ENCODE data around the gene CYP24A1. TPM values are rescaled to one million over a fixed set of nuclear protein-coding genes. Genes with fewer than 3 reads are reported as not detected.
A peak's percentile ranks its signal among the peaks of the same experiment; 100 is the strongest.

The CYP24A1 gene
- total RNA-seq, 1 experiment from 2014 or later = 0.28 TPM

- no TSS peak for BruUV-seq (replicated peaks)
- no peak for TF ChIP-seq CTCF (IDR thresholded peaks at IDR 0.05; ENCODE audit: unreplicated experiment)
- ChIA-PET CTCF (interaction anchor here (0.7 to 26.8 kb wide), 4 partner anchors 9 to 85 kb away, joined by 3 to 1436 read pairs (median 7); no protein-coding TSS in a partner anchor), POLR2A (interaction anchor here (1.0 to 6.5 kb wide), 2 partner anchors 52 to 82 kb away, joined by 3 to 78 read pairs; no protein-coding TSS in a partner anchor)
- H3K4me1 Mint-ChIP-seq (ENCODE audit: insufficient read depth, unreplicated experiment) = peaks cover 38% of the 10 kb centered on the region
- no peak overlapping the region for H3K4me3 Mint-ChIP-seq (ENCODE audit: unreplicated experiment)
- H3K27me3 Mint-ChIP-seq (ENCODE audit: insufficient read depth, unreplicated experiment) = no peaks in the 10 kb centered on the region
- peak overlapping the region; percentile 59 for H3K27ac Mint-ChIP-seq (ENCODE audit: low read depth, unreplicated experiment)
- intact Hi-C loops (cut with micrococcal nuclease) = no loop called here
- no peaks in the 10 kb centered on the region for H3K36me3 Mint-ChIP-seq (ENCODE audit: insufficient read depth, unreplicated experiment)
- no peak for DNase-seq (ENCODE audit: unreplicated experiment)
- H3K9me3 Mint-ChIP-seq (ENCODE audit: unreplicated experiment) = no peaks in the 10 kb centered on the region
Measured at GRCh38 chr20:54184904-54185626, 11.3 kb upstream of the CYP24A1 start.

- CTCF ChIA-PET = interaction anchor here (0.6 to 2.8 kb wide), 6 partner anchors 9 to 87 kb away, joined by 3 to 14 read pairs (median 5); no protein-coding TSS in a partner anchor
- no peak overlapping the region for H3K4me3 Mint-ChIP-seq (ENCODE audit: unreplicated experiment)
Measured at GRCh38 chr20:54184071-54184470, 10.3 kb upstream of the CYP24A1 start.

GRCh38 chr20:54180931-54181330 lies 7.1 kb upstream of the CYP24A1 start:
- Mint-ChIP-seq H3K9me3 (ENCODE audit: unreplicated experiment) (no peaks in the 10 kb centered on the region), H3K4me3 (ENCODE audit: unreplicated experiment) (no peak overlapping the region), H3K4me1 (ENCODE audit: insufficient read depth, unreplicated experiment) (peaks cover 39% of the 10 kb centered on the region), H3K27ac (ENCODE audit: low read depth, unreplicated experiment) (no peak overlapping the region), H3K36me3 (ENCODE audit: insufficient read depth, unreplicated experiment) (no peaks in the 10 kb centered on the region), H3K27me3 (ENCODE audit: insufficient read depth, unreplicated experiment) (no peaks in the 10 kb centered on the region)
- intact Hi-C loops (cut with micrococcal nuclease) = no loop called here
- ChIA-PET POLR2A (interaction anchor here (0.7 to 6.5 kb wide), 5 partner anchors 10 to 463 kb away, joined by 3 to 78 read pairs (median 7); partner anchors contain the start of gene PFDN4), CTCF (interaction anchor here (0.9 to 3.4 kb wide), 5 partner anchors 17 to 85 kb away, joined by 4 to 25 read pairs (median 7); no protein-coding TSS in a partner anchor)
- no peak for TF ChIP-seq CTCF (IDR thresholded peaks at IDR 0.05; ENCODE audit: unreplicated experiment)
- no peak for DNase-seq (ENCODE audit: unreplicated experiment)
- BruUV-seq (replicated peaks) = no TSS peak

More at GRCh38 chr20:54184071-54184470, 10.3 kb upstream of the CYP24A1 start:
- TF ChIP-seq CTCF (IDR thresholded peaks at IDR 0.05; ENCODE audit: unreplicated experiment) = no peak
- POLR2A ChIA-PET = interaction anchor here (1.0 to 6.5 kb wide), 2 partner anchors 51 to 81 kb away, joined by 3 to 78 read pairs; no protein-coding TSS in a partner anchor
- Mint-ChIP-seq H3K27ac (ENCODE audit: low read depth, unreplicated experiment) (no peak overlapping the region), H3K4me1 (ENCODE audit: insufficient read depth, unreplicated experiment) (peaks cover 35% of the 10 kb centered on the region), H3K9me3 (ENCODE audit: unreplicated experiment) (no peaks in the 10 kb centered on the region), H3K27me3 (ENCODE audit: insufficient read depth, unreplicated experiment) (no peaks in the 10 kb centered on the region), H3K36me3 (ENCODE audit: insufficient read depth, unreplicated experiment) (no peaks in the 10 kb centered on the region)
- no peak for DNase-seq (ENCODE audit: unreplicated experiment)
- BruUV-seq (replicated peaks) = no TSS peak
- intact Hi-C loops (cut with micrococcal nuclease) = no loop called here

GRCh38 chr20:54179946-54180345 lies 6.2 kb upstream of the CYP24A1 start:
- peak; percentile 72 for DNase-seq (ENCODE audit: unreplicated experiment)
- Mint-ChIP-seq H3K27ac (ENCODE audit: low read depth, unreplicated experiment) (peak overlapping the region; percentile 13), H3K9me3 (ENCODE audit: unreplicated experiment) (no peaks in the 10 kb centered on the region), H3K4me3 (ENCODE audit: unreplicated experiment) (no peak overlapping the region), H3K36me3 (ENCODE audit: insufficient read depth, unreplicated experiment) (no peaks in the 10 kb centered on the region), H3K27me3 (ENCODE audit: insufficient read depth, unreplicated experiment) (no peaks in the 10 kb centered on the region), H3K4me1 (ENCODE audit: insufficient read depth, unreplicated experiment) (peaks cover 30% of the 10 kb centered on the region)
- POLR2A ChIA-PET = interaction anchor here (0.6 to 6.5 kb wide), 18 partner anchors 9 to 1046 kb away, joined by 3 to 78 read pairs (median 5); partner anchors contain the start of gene PFDN4
- TF ChIP-seq CTCF (IDR thresholded peaks at IDR 0.05; ENCODE audit: unreplicated experiment) = no peak
- intact Hi-C loops (cut with micrococcal nuclease) = no loop called here
- CTCF ChIA-PET = interaction anchor here (0.6 to 2.6 kb wide), 5 partner anchors 9 to 264 kb away, joined by 3 to 25 read pairs (median 4); no protein-coding TSS in a partner anchor
- BruUV-seq (replicated peaks) = no TSS peak
